WTC11 (cell line): Measurements from ENCODE around the gene CLEC10A. TPM values are rescaled to one million over a fixed set of nuclear protein-coding genes. Genes with fewer than 3 reads are reported as not detected.

ENCODE experiments used
- HMGA2 ChIP-seq: fragments of 250-450 bp; sonication (Bioruptor Pico); IDR thresholded peaks from 2 replicates; pipeline ENCODE4 v1.4.0; 2021; ENCODE audit warnings: mild to moderate bottlenecking, moderate library complexity
- ZMAT4 ChIP-seq: fragments of 250-450 bp; sonication (Bioruptor Pico); IDR thresholded peaks from 2 replicates; pipeline ENCODE4 v1.9.0; 2021; ENCODE audit warnings: mild to moderate bottlenecking
- total RNA-seq: library from RNA; stranded (reverse); gene quantifications from 3 replicates; pipeline ENCODE4 v1.2.3, GENCODE V29; 2021
- TF ChIP-seq, protein P1 (sequence below): sonication (generic); formaldehyde crosslinking; IDR thresholded peaks from 2 replicates; pipeline ENCODE4 v1.8.1; 2022; ENCODE audit warnings: low read depth, missing genetic modification reagents, borderline replicate concordance
- TF ChIP-seq, protein P2 (sequence below): sonication (generic); formaldehyde crosslinking; IDR thresholded peaks from 2 replicates; pipeline ENCODE4 v1.8.0; 2023; ENCODE audit warnings: missing genetic modification reagents, mild to moderate bottlenecking, borderline replicate concordance

The CLEC10A gene
- total RNA-seq, 1 experiment from 2014 or later, result not detected

GRCh38 chr17:7025245-7025644 is 54.8 kb downstream of the CLEC10A start (continued):
- TF ChIP-seq, protein P1, sequence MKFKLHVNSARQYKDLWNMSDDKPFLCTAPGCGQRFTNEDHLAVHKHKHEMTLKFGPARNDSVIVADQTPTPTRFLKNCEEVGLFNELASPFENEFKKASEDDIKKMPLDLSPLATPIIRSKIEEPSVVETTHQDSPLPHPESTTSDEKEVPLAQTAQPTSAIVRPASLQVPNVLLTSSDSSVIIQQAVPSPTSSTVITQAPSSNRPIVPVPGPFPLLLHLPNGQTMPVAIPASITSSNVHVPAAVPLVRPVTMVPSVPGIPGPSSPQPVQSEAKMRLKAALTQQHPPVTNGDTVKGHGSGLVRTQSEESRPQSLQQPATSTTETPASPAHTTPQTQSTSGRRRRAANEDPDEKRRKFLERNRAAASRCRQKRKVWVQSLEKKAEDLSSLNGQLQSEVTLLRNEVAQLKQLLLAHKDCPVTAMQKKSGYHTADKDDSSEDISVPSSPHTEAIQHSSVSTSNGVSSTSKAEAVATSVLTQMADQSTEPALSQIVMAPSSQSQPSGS (CRISPR knock-in tag), result no peak
- TF ChIP-seq HMGA2 (CRISPR knock-in tag) (no peak), ZMAT4 (CRISPR knock-in tag) (no peak)
- TF ChIP-seq, protein P2, sequence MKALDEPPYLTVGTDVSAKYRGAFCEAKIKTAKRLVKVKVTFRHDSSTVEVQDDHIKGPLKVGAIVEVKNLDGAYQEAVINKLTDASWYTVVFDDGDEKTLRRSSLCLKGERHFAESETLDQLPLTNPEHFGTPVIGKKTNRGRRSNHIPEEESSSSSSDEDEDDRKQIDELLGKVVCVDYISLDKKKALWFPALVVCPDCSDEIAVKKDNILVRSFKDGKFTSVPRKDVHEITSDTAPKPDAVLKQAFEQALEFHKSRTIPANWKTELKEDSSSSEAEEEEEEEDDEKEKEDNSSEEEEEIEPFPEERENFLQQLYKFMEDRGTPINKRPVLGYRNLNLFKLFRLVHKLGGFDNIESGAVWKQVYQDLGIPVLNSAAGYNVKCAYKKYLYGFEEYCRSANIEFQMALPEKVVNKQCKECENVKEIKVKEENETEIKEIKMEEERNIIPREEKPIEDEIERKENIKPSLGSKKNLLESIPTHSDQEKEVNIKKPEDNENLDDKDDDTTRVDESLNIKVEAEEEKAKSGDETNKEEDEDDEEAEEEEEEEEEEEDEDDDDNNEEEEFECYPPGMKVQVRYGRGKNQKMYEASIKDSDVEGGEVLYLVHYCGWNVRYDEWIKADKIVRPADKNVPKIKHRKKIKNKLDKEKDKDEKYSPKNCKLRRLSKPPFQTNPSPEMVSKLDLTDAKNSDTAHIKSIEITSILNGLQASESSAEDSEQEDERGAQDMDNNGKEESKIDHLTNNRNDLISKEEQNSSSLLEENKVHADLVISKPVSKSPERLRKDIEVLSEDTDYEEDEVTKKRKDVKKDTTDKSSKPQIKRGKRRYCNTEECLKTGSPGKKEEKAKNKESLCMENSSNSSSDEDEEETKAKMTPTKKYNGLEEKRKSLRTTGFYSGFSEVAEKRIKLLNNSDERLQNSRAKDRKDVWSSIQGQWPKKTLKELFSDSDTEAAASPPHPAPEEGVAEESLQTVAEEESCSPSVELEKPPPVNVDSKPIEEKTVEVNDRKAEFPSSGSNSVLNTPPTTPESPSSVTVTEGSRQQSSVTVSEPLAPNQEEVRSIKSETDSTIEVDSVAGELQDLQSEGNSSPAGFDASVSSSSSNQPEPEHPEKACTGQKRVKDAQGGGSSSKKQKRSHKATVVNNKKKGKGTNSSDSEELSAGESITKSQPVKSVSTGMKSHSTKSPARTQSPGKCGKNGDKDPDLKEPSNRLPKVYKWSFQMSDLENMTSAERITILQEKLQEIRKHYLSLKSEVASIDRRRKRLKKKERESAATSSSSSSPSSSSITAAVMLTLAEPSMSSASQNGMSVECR, result no peak

Other genes starting within 250 kb of the CLEC10A start
- 0.37 TPM in 1 of 3 replicates, not detected in the others for gene TEKT1, start 248.5 kb downstream of the CLEC10A start, total RNA-seq
- 1.6 to 1.9 TPM (median 1.9 TPM) in 3 replicates for gene ALOX12, start 84.2 kb downstream of the CLEC10A start, total RNA-seq
- 162 to 173 TPM (median 170 TPM) in 3 replicates for gene RNASEK, start 67.6 kb downstream of the CLEC10A start, total RNA-seq
- gene BCL6B, start 57.2 kb downstream of the CLEC10A start, total RNA-seq, result 11.4 to 13.5 TPM (median 12.3 TPM) in 3 replicates
- gene SLC16A13, start 44.2 kb downstream of the CLEC10A start, total RNA-seq, result 5.2 to 7.1 TPM (median 6.9 TPM) in 3 replicates
- gene SLC16A11, start 36.2 kb downstream of the CLEC10A start, total RNA-seq, result 0.48 to 0.62 TPM (median 0.53 TPM) in 3 replicates
- 0.13 to 0.30 TPM (median 0.14 TPM) in 3 replicates for gene ASGR2, start 34.6 kb upstream of the CLEC10A start, total RNA-seq
- gene ASGR1, start 99.1 kb upstream of the CLEC10A start, total RNA-seq, result 13.3 to 17.7 TPM (median 15.8 TPM) in 3 replicates
- gene DLG4, start 139.6 kb upstream of the CLEC10A start, total RNA-seq, result 47.1 to 59.7 TPM (median 48.0 TPM) in 3 replicates
- 213 to 236 TPM (median 221 TPM) in 3 replicates for gene ACADVL, start 139.7 kb upstream of the CLEC10A start, total RNA-seq
- gene DVL2, start 154.3 kb upstream of the CLEC10A start, total RNA-seq, result 57.6 to 67.3 TPM (median 59.8 TPM) in 3 replicates
- gene PHF23, start 159.2 kb upstream of the CLEC10A start, total RNA-seq, result 45.8 to 50.1 TPM (median 49.1 TPM) in 3 replicates
- gene GABARAP, start 162.2 kb upstream of the CLEC10A start, total RNA-seq, result 228 to 247 TPM (median 238 TPM) in 3 replicates
- 120 to 127 TPM (median 126 TPM) in 3 replicates for gene CTDNEP1, start 171.5 kb upstream of the CLEC10A start, total RNA-seq
- 101 to 103 TPM (median 103 TPM) in 3 replicates for gene ELP5, start 172.0 kb upstream of the CLEC10A start, total RNA-seq
- 131 to 136 TPM (median 136 TPM) in 3 replicates for gene CLDN7, start 182.2 kb upstream of the CLEC10A start, total RNA-seq
- gene SLC2A4, start 201.5 kb upstream of the CLEC10A start, total RNA-seq, result 5.6 to 6.4 TPM (median 6.2 TPM) in 3 replicates
- 26.8 to 36.5 TPM (median 35.2 TPM) in 3 replicates for gene YBX2, start 214.4 kb upstream of the CLEC10A start, total RNA-seq
- gene EIF5A, start 227.4 kb upstream of the CLEC10A start, total RNA-seq, result 929 to 1,021 TPM (median 936 TPM) in 3 replicates
- gene GPS2, start 235.1 kb upstream of the CLEC10A start, total RNA-seq, result 42.2 to 55.9 TPM (median 44.7 TPM) in 3 replicates
- gene NEURL4, start 249.1 kb upstream of the CLEC10A start, total RNA-seq, result 44.3 to 64.4 TPM (median 50.2 TPM) in 3 replicates